ENCODE data around the gene FTO.

Gene FTO

GRCh38 chr16:54097774-54098173 is 393.8 kb downstream of the FTO start:
- no peak for TF ChIP-seq FOXP2 (optimal IDR thresholded peaks at IDR 0.05; ENCODE audit: borderline replicate concordance, extremely low read depth, extremely low read length, insufficient read depth)
- TF ChIP-seq, protein P1, sequence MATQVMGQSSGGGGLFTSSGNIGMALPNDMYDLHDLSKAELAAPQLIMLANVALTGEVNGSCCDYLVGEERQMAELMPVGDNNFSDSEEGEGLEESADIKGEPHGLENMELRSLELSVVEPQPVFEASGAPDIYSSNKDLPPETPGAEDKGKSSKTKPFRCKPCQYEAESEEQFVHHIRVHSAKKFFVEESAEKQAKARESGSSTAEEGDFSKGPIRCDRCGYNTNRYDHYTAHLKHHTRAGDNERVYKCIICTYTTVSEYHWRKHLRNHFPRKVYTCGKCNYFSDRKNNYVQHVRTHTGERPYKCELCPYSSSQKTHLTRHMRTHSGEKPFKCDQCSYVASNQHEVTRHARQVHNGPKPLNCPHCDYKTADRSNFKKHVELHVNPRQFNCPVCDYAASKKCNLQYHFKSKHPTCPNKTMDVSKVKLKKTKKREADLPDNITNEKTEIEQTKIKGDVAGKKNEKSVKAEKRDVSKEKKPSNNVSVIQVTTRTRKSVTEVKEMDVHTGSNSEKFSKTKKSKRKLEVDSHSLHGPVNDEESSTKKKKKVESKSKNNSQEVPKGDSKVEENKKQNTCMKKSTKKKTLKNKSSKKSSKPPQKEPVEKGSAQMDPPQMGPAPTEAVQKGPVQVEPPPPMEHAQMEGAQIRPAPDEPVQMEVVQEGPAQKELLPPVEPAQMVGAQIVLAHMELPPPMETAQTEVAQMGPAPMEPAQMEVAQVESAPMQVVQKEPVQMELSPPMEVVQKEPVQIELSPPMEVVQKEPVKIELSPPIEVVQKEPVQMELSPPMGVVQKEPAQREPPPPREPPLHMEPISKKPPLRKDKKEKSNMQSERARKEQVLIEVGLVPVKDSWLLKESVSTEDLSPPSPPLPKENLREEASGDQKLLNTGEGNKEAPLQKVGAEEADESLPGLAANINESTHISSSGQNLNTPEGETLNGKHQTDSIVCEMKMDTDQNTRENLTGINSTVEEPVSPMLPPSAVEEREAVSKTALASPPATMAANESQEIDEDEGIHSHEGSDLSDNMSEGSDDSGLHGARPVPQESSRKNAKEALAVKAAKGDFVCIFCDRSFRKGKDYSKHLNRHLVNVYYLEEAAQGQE (IDR thresholded peaks at IDR 0.05; ENCODE audit: insufficient read depth in 1 of 2, low read depth in 2 of 2, low read length in 2 of 2), result no peak

DNA sequence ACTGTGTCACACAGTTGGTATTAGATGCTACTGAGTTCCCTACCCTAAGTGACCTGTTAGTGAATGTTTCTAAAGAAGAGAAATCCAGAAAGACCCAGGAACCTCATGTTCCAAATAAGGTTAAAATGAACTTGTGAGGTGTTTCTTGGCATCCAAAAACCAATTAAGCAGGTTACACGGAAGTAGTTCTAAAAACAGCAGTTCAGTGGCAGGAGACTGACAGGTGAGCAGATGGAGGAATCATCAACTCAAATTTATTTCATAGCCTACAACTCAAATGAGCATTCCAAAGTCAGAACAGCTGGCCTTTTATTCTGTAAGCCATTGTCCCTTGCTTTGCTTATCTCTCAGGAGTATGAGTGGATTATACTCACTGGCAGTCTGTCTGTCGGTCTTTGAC is 394.3 kb downstream of the FTO start:
- TF ChIP-seq FOXP2 (optimal IDR thresholded peaks at IDR 0.05; ENCODE audit: borderline replicate concordance, extremely low read depth, extremely low read length, insufficient read depth), result no peak
- TF ChIP-seq TAF1 (IDR thresholded peaks at IDR 0.05; ENCODE audit: borderline replicate concordance, insufficient read depth, low read length), result no peak
- TF ChIP-seq, protein P1 (IDR thresholded peaks at IDR 0.05; ENCODE audit: insufficient read depth in 1 of 2, low read depth in 2 of 2, low read length in 2 of 2), result no peak
- no peak for TF ChIP-seq POLR2AphosphoS5 (IDR thresholded peaks at IDR 0.05; ENCODE audit: low read depth, low read length)
- no peak for TF ChIP-seq SIN3A (IDR thresholded peaks at IDR 0.05; ENCODE audit: borderline replicate concordance, insufficient read depth, low read length)

DNA sequence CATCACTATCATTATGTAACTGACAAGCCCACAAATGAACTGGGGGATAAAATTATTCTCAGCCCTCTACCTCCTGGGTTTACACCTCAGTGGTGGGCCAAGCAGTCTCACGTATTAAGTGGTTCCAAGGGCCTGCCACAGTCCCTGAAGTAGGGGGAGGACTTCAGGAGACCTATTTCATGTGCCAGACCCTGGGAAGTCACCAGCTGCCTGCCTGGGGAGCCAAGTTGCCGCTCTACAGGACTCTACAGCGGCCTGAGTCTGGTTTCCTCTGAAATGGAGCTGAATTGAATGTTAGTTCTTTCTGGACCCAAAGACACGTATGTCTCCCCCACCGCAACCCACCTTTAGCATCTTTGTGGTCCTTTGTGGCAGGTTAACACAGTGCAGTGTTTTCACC is 395.7 kb downstream of the FTO start:
- TF ChIP-seq FOXP2 (optimal IDR thresholded peaks at IDR 0.05; ENCODE audit: borderline replicate concordance, extremely low read depth, extremely low read length, insufficient read depth) (no peak), POLR2AphosphoS5 (IDR thresholded peaks at IDR 0.05; ENCODE audit: low read depth, low read length) (no peak), SIN3A (IDR thresholded peaks at IDR 0.05; ENCODE audit: borderline replicate concordance, insufficient read depth, low read length) (no peak), TAF1 (IDR thresholded peaks at IDR 0.05; ENCODE audit: borderline replicate concordance, insufficient read depth, low read length) (no peak)
- TF ChIP-seq, protein P1 (IDR thresholded peaks at IDR 0.05; ENCODE audit: insufficient read depth in 1 of 2, low read depth in 2 of 2, low read length in 2 of 2), result no peak

DNA sequence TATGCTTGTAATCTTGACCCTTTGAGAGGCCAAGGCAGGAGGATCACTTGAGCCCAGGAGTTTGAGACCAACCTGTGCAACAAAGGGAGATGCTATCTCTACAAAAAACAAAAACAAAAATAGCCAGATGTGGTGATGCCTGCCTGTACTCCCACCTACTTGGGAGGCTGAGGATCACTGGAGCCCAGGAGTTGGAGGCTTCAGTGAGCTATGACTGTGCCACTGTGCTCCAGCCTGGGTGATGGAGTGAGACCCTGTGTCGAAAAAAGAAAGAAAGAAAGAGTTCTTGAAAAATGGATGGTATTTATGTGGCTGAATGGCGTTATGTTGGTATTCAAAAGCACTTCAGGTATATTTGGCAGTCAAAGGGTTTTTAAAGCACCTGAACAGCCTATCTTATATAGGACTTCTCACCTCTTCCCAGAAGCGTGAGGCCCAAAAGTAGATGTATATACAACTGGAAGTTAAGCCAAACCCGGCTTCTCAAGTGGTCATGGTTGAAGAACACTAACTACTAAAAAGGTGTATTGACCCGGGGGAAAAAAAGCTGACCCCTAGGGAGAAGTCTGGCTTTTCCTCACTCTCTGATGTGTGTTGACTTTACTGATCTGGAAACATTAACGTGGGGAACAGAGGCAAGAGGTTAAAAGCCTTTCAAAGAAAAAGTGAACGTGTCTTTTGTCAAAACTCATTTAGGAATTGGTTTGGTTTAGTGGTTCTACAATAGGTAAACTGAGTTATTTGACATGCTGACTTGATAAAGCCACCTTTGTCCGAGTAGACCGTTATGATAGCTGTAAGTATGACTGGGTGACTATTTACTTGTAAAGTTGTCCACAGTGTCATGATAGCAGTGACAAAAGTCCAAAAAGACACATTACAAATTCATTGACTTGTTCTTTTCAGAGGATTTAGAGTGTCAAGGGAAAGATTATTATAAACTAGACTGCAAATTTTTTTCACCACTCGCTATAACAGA is 399.2 kb downstream of the FTO start:
- TF ChIP-seq SIN3A (IDR thresholded peaks at IDR 0.05; ENCODE audit: borderline replicate concordance, insufficient read depth, low read length) (no peak), TAF1 (IDR thresholded peaks at IDR 0.05; ENCODE audit: borderline replicate concordance, insufficient read depth, low read length) (no peak), FOXP2 (optimal IDR thresholded peaks at IDR 0.05; ENCODE audit: borderline replicate concordance, extremely low read depth, extremely low read length, insufficient read depth) (no peak), POLR2AphosphoS5 (IDR thresholded peaks at IDR 0.05; ENCODE audit: low read depth, low read length) (no peak)
- TF ChIP-seq, protein P1 (IDR thresholded peaks at IDR 0.05; ENCODE audit: insufficient read depth in 1 of 2, low read depth in 2 of 2, low read length in 2 of 2), result no peak

All from PFSK-1 (cell line).